OCI-LY7 (cell line): ENCODE results near the gene CLIC4.
"Not testable (repeated sequence)": the region's sequence is repeated elsewhere in the genome, so short reads cannot be mapped to it uniquely, and the experiment has no call there.

ENCODE experiments used
- EZH2phosphoT487 ChIP-seq: fragments of 200-600 bp; sonication (generic); IDR thresholded peaks from 2 replicates; pipeline ENCODE4 v1.6.1; 2018; ENCODE audit warnings: low read depth, borderline replicate concordance, mild to moderate bottlenecking, mixed run types, antibody characterized with exemption, low read length, moderate library complexity, mixed read lengths
- TF ChIP-seq, protein P1 (sequence below): fragments of 200-600 bp; sonication (generic); conservative IDR thresholded peaks from 2 replicates; pipeline ENCODE4 v1.5.1; 2014; ENCODE audit warnings: mild to moderate bottlenecking, antibody characterized with exemption, low read length, moderate library complexity, mixed read lengths

DNA sequence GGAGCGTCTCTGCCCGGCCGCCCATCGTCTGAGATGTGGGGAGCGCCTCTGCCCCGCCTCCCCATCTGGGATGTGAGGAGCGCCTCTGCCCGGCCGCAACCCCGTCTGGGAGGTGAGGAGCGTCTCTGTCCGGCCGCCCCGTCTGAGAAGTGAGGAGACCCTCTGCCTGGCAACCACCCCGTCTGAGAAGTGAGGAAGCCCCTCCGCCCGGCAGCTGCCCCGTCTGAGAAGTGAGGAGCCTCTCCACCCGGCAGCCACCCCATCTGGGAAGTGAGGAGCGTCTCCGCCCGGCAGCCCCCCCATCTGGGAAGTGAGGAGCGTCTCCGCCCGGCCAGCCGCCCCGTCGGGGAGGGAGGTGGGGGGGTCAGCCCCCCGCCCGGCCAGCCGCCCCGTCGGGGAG, 54.0 kb downstream of the CLIC4 start:
- TF ChIP-seq, protein P1, sequence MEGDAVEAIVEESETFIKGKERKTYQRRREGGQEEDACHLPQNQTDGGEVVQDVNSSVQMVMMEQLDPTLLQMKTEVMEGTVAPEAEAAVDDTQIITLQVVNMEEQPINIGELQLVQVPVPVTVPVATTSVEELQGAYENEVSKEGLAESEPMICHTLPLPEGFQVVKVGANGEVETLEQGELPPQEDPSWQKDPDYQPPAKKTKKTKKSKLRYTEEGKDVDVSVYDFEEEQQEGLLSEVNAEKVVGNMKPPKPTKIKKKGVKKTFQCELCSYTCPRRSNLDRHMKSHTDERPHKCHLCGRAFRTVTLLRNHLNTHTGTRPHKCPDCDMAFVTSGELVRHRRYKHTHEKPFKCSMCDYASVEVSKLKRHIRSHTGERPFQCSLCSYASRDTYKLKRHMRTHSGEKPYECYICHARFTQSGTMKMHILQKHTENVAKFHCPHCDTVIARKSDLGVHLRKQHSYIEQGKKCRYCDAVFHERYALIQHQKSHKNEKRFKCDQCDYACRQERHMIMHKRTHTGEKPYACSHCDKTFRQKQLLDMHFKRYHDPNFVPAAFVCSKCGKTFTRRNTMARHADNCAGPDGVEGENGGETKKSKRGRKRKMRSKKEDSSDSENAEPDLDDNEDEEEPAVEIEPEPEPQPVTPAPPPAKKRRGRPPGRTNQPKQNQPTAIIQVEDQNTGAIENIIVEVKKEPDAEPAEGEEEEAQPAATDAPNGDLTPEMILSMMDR = not testable (repeated sequence)
- TF ChIP-seq EZH2phosphoT487 = not testable (repeated sequence)
